LHCN-M2 (cell line): Measurements from ENCODE around the gene BAK1. TPM values are rescaled to one million over a fixed set of nuclear protein-coding genes. Genes with fewer than 3 reads are reported as not detected.

ENCODE experiments used
- DNase-seq: peaks from one replicate; pipeline ENCODE4 v3.0.0-alpha.2; 2012; ENCODE audit warnings: low read depth
- total RNA-seq: library from RNA; depleted of rRNA; stranded (reverse); fragments of >200 nt; gene quantifications from 2 replicates; pipeline ENCODE4 v1.2.3, GENCODE V29; 2014

BAK1 gene
- total RNA-seq, 1 experiment from 2014 or later, result 19.3 TPM

- no peak for DNase-seq
These were observed 7.5 kb upstream of the BAK1 start for GRCh38 chr6:33587529-33587928.

- DNase-seq, result no peak
These were observed 6.1 kb upstream of the BAK1 start for GRCh38 chr6:33586108-33586640.

- peak; percentile 72 for DNase-seq
These were observed 5.5 kb upstream of the BAK1 start for GRCh38 chr6:33585403-33586107.

- no peak for DNase-seq
These were observed 4.8 kb upstream of the BAK1 start for GRCh38 chr6:33584700-33585402.

- DNase-seq, result no peak
These were observed 3.6 kb upstream of the BAK1 start for GRCh38 chr6:33583591-33584155.

- DNase-seq, result no peak
These were observed 1.1 kb upstream of the BAK1 start for GRCh38 chr6:33581186-33581585.

GRCh38 chr6:33578588-33579011, 1.5 kb downstream of the BAK1 start:
- DNase-seq, result no peak

GRCh38 chr6:33578164-33578563, 1.9 kb downstream of the BAK1 start:
- DNase-seq, result no peak

GRCh38 chr6:33577718-33578117, 2.4 kb downstream of the BAK1 start:
- DNase-seq, result no peak

GRCh38 chr6:33577106-33577535, 3.0 kb downstream of the BAK1 start:
- DNase-seq, result no peak

GRCh38 chr6:33576668-33577067, 3.4 kb downstream of the BAK1 start:
- no peak for DNase-seq

GRCh38 chr6:33575211-33575610, 4.9 kb downstream of the BAK1 start:
- DNase-seq, result no peak

GRCh38 chr6:33571637-33572316, 8.3 kb downstream of the BAK1 start:
- no peak for DNase-seq

- DNase-seq, result peak; percentile 69
These were observed 9.1 kb downstream of the BAK1 start for GRCh38 chr6:33570806-33571636.

GRCh38 chr6:33568826-33569570, 11.1 kb downstream of the BAK1 start:
- no peak for DNase-seq

GRCh38 chr6:33567836-33568235, 12.2 kb downstream of the BAK1 start:
- DNase-seq, result no peak

- DNase-seq, result peak; percentile 66
These were observed 13.6 kb downstream of the BAK1 start for GRCh38 chr6:33566182-33567084.

GRCh38 chr6:33558801-33559200, 21.3 kb downstream of the BAK1 start:
- DNase-seq, result no peak

GRCh38 chr6:33557376-33557775, 22.7 kb downstream of the BAK1 start:
- no peak for DNase-seq
